H1 (cell line): ENCODE data around the gene ACTA2. TPM values are rescaled to one million over a fixed set of nuclear protein-coding genes. Genes with fewer than 3 reads are reported as not detected.

Experiments
- BCL11A ChIP-seq, 2 experiments: IDR thresholded peaks; one replicate each; pipeline ENCODE4 v1.6.1; 2011; ENCODE audit warnings: low read depth in 2 of 2, low read length in 2 of 2, mild to moderate bottlenecking in 2 of 2
- BRCA1 ChIP-seq: IDR thresholded peaks from 2 replicates; pipeline ENCODE4 v1.6.1; 2012; ENCODE audit warnings: low read depth, low read length, improper control_type of control experiment
- CBX8 ChIP-seq: fragments of 300-800, 300-1000 bp; sonication (generic); IDR thresholded peaks from 2 replicates; pipeline ENCODE4 v1.7.1; 2016; ENCODE audit warnings: low read depth, low read length, borderline replicate concordance
- CEBPB ChIP-seq: IDR thresholded peaks from 2 replicates; pipeline ENCODE4 v1.6.1; 2012; ENCODE audit warnings: low read depth, low read length
- FOSL1 ChIP-seq: IDR thresholded peaks from 2 replicates; pipeline ENCODE4 v1.6.1; 2011; ENCODE audit warnings: mild to moderate bottlenecking, low read depth, low read length, moderate library complexity; ENCODE audit not compliant: insufficient read depth
- RBBP5 ChIP-seq: IDR thresholded peaks from 2 replicates; pipeline ENCODE4 v1.7.1; 2012; ENCODE audit warnings: low read depth, mild to moderate bottlenecking, inconsistent platforms, low read length, moderate library complexity, borderline replicate concordance
- SIRT6 ChIP-seq: IDR thresholded peaks from one replicate; pipeline ENCODE4 v1.7.1; 2012; ENCODE audit warnings: low read length, inconsistent platforms
- polyA plus RNA-seq, 7 experiments: library from polyadenylated mRNA; depleted of rRNA in 3 of 7; stranded (reverse) in 5 of 7; unstranded in 2 of 7; fragments of >200 nt in 5 of 7; fragments of 200-250 nt in 2 of 7; gene quantifications; 1 replicate in 5 of 7; 2 replicates in 1 of 7; 4 replicates in 1 of 7; pipeline versions ENCODE4 v1.2.1 to v1.2.3, GENCODE V29; 2011 to 2013; ENCODE audit warnings: missing spikeins in 2 of 7, mixed read lengths in 2 of 7
- total RNA-seq: library from RNA; stranded (reverse); fragmentation: NEBNext Ultra II Directional; extraction: Animal tissue kit (Norgen Biotek cat#: 25700); gene quantifications from 2 replicates; pipeline ENCODE4 v1.2.1, GENCODE V29; 2021

The ACTA2 gene
- total and polyA plus RNA-seq, 2 of the 8 experiments (the other 6 are each of a cell fraction or from before 2014, with no cell fraction given): 3.5 to 8.9 TPM

GRCh38 chr10:88944813-88945212 lies 7.8 kb downstream of the ACTA2 start (continued):
- TF ChIP-seq CEBPB (no peak), RBBP5 (no peak), SIRT6 (no peak), FOSL1 (no peak), BCL11A (IDR thresholded peaks at IDR 0.05; ENCODE audit: low read depth in 2 of 2, low read length in 2 of 2) (no peak), BRCA1 (no peak), CBX8 (no peak)
